ENCODE results near the gene SPTLC2. TPM values are rescaled to one million over a fixed set of nuclear protein-coding genes. Genes with fewer than 3 reads are reported as not detected.

SPTLC2 gene
- total and polyA plus RNA-seq, 5 donors from 2014 or later: 8.9 to 18.1 (median 10.1) TPM

DNA sequence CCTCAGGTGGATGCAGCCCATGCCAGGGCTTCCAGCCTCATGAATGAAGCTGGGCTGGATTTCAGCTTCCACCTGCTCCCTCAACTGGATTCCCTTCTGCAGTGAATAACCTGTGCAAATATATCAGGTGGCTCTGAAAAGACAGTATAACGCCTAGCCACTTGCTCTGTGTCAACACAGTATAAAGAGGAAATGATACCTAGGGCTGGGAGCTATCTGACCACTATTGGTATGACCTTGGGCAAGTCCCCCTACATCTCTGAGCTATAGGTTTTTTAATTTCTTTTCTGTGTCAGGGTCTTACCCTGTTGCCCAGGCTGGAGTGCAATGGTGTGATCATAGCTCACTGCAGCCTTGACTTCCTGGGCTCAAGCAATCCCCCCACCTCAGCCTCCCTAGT, 137.6 kb downstream of the SPTLC2 start:
- H3K27me3 Mint-ChIP-seq: no peaks in the 10 kb centered on the region
- no peak overlapping the region for H3K27ac Mint-ChIP-seq
- no peaks in the 10 kb centered on the region for H3K9me3 Mint-ChIP-seq
- Histone ChIP-seq H3K27ac (ENCODE audit: insufficient read depth, low read length, poor library complexity, severe bottlenecking) (no peak overlapping the region), H3K4me1 (ENCODE audit: control insufficient read depth, insufficient read depth, low read length, poor library complexity, severe bottlenecking) (no peaks in the 10 kb centered on the region), H3K9me3 (ENCODE audit: control insufficient read depth in 2 of 2, low read length in 2 of 2) (no peaks in the 10 kb centered on the region), H3K4me3 (ENCODE audit: low read depth, low read length) (no peak overlapping the region), H3K27me3 (ENCODE audit: control insufficient read depth, insufficient read depth, low read length) (no peaks in the 10 kb centered on the region), H3K36me3 (ENCODE audit: control insufficient read depth, insufficient read depth, low read length) (no peaks in the 10 kb centered on the region)
- DNase-seq (no peak), ATAC-seq (ENCODE audit: low read depth in 2 of 2) (peak in 1 of 2 donors; percentile 29)
- no peaks in the 10 kb centered on the region for H3K36me3 Mint-ChIP-seq
- no peak overlapping the region for H3K4me3 Mint-ChIP-seq
- no peaks in the 10 kb centered on the region for H3K4me1 Mint-ChIP-seq

GRCh38 chr14:77478029-77478428, 138.4 kb downstream of the SPTLC2 start:
- no peaks in the 10 kb centered on the region for H3K9me3 ChIP-seq (ENCODE audit: control insufficient read depth in 2 of 2, low read length in 2 of 2)
- H3K4me1 ChIP-seq (ENCODE audit: control insufficient read depth, insufficient read depth, low read length, poor library complexity, severe bottlenecking): no peaks in the 10 kb centered on the region
- H3K27ac Mint-ChIP-seq: no peak overlapping the region
- H3K4me3 Mint-ChIP-seq: no peak overlapping the region
- H3K27me3 Mint-ChIP-seq: no peaks in the 10 kb centered on the region
- no peaks in the 10 kb centered on the region for H3K36me3 ChIP-seq (ENCODE audit: control insufficient read depth, insufficient read depth, low read length)
- H3K27ac ChIP-seq (ENCODE audit: insufficient read depth, low read length, poor library complexity, severe bottlenecking): no peak overlapping the region
- H3K9me3 Mint-ChIP-seq: no peaks in the 10 kb centered on the region
- no peaks in the 10 kb centered on the region for H3K36me3 Mint-ChIP-seq
- DNase-seq (no peak), ATAC-seq (ENCODE audit: low read depth in 2 of 2) (no peak)
- no peaks in the 10 kb centered on the region for H3K4me1 Mint-ChIP-seq
- H3K4me3 ChIP-seq (ENCODE audit: low read depth, low read length): no peak overlapping the region
- H3K27me3 ChIP-seq (ENCODE audit: control insufficient read depth, insufficient read depth, low read length): no peaks in the 10 kb centered on the region

DNA sequence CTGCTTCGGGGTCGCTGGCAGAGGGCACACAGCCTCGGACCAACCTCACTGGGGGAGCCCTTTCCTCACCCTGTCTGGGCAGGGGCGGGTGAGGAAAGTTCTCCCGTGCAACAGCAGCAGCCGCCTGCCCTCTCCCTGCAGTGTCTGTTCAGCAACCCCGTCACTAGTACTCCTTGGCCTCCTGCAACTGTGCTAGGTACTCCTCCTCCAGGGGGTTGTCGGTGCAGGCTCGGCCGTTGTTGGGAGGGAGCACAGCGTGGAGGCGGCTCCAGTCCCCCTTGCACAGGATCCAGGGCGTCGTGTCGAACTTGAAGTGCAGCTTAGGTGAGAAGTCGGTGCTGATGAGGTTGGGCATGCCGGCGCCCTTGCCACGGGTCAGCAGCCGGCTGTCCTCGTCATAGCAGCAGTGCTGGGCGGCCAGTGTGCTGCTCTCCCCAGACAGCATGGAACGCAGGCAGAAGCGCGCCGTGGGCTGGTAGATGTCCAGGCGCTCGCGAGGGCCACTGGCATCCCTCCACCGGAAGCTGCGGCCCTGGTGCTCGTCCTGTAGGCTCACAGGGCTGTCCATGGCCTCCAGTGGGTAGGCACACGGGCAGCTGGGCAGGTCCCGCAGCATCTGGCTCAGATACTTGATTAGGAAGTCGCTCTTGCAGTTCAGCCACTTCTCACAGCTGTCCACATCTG, 140.9 kb downstream of the SPTLC2 start:
- Mint-ChIP-seq H3K4me1 (no peaks in the 10 kb centered on the region), H3K27me3 (no peaks in the 10 kb centered on the region), H3K27ac (no peak overlapping the region), H3K4me3 (no peak overlapping the region), H3K36me3 (no peaks in the 10 kb centered on the region), H3K9me3 (no peaks in the 10 kb centered on the region)
- H3K27me3 ChIP-seq (ENCODE audit: control insufficient read depth, insufficient read depth, low read length): no peaks in the 10 kb centered on the region
- ATAC-seq (ENCODE audit: low read depth in 2 of 2) (no peak), DNase-seq (no peak)
- no peaks in the 10 kb centered on the region for H3K4me1 ChIP-seq (ENCODE audit: control insufficient read depth, insufficient read depth, low read length, poor library complexity, severe bottlenecking)
- no peaks in the 10 kb centered on the region for H3K9me3 ChIP-seq (ENCODE audit: control insufficient read depth in 2 of 2, low read length in 2 of 2)
- no peak overlapping the region for H3K4me3 ChIP-seq (ENCODE audit: low read depth, low read length)
- H3K36me3 ChIP-seq (ENCODE audit: control insufficient read depth, insufficient read depth, low read length): no peaks in the 10 kb centered on the region
- H3K27ac ChIP-seq (ENCODE audit: insufficient read depth, low read length, poor library complexity, severe bottlenecking): no peak overlapping the region

- peaks cover 2% of the 10 kb centered on the region for H3K36me3 Mint-ChIP-seq
- Histone ChIP-seq H3K36me3 (ENCODE audit: control insufficient read depth, insufficient read depth, low read length) (peaks cover 2% of the 10 kb centered on the region), H3K27ac (ENCODE audit: insufficient read depth, low read length, poor library complexity, severe bottlenecking) (no peak overlapping the region), H3K27me3 (ENCODE audit: control insufficient read depth, insufficient read depth, low read length) (no peaks in the 10 kb centered on the region), H3K4me1 (ENCODE audit: control insufficient read depth, insufficient read depth, low read length, poor library complexity, severe bottlenecking) (no peaks in the 10 kb centered on the region), H3K4me3 (ENCODE audit: low read depth, low read length) (no peak overlapping the region), H3K9me3 (ENCODE audit: control insufficient read depth in 2 of 2, low read length in 2 of 2) (no peaks in the 10 kb centered on the region)
- H3K4me1 Mint-ChIP-seq: no peaks in the 10 kb centered on the region
- ATAC-seq (ENCODE audit: low read depth in 2 of 2) (no peak), DNase-seq (no peak)
- no peaks in the 10 kb centered on the region for H3K27me3 Mint-ChIP-seq
- no peaks in the 10 kb centered on the region for H3K9me3 Mint-ChIP-seq
- no peak overlapping the region for H3K27ac Mint-ChIP-seq
- no peak overlapping the region for H3K4me3 Mint-ChIP-seq
These were observed 141.8 kb downstream of the SPTLC2 start for GRCh38 chr14:77474479-77475177.

DNA sequence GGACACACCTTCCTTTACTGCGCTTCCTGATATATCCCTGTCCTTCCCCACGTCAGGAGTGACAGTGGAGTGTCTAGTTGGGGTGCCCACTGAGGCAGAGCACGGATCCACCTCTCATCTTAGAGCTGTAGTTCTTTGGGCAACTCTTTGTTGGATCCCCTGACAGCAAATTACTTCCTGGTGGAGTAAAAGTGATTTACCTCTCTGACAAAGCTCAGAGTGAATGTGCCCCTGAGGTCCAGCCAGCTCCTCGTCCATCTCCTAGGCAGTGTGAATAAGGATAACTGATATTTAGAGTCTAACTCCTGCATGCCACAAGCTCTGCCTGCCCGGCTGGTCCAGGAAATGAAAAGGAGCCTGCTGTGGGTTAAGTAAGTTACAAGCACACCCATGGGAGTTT, 142.5 kb downstream of the SPTLC2 start:
- Histone ChIP-seq H3K27me3 (ENCODE audit: control insufficient read depth, insufficient read depth, low read length) (no peaks in the 10 kb centered on the region), H3K4me3 (ENCODE audit: low read depth, low read length) (no peak overlapping the region), H3K36me3 (ENCODE audit: control insufficient read depth, insufficient read depth, low read length) (peaks cover 9% of the 10 kb centered on the region), H3K27ac (ENCODE audit: insufficient read depth, low read length, poor library complexity, severe bottlenecking) (no peak overlapping the region), H3K9me3 (ENCODE audit: control insufficient read depth in 2 of 2, low read length in 2 of 2) (no peaks in the 10 kb centered on the region), H3K4me1 (ENCODE audit: control insufficient read depth, insufficient read depth, low read length, poor library complexity, severe bottlenecking) (no peaks in the 10 kb centered on the region)
- Mint-ChIP-seq H3K27me3 (no peaks in the 10 kb centered on the region), H3K4me1 (no peaks in the 10 kb centered on the region), H3K27ac (no peak overlapping the region), H3K4me3 (no peak overlapping the region), H3K9me3 (no peaks in the 10 kb centered on the region), H3K36me3 (peaks cover 9% of the 10 kb centered on the region)
- DNase-seq (no peak), ATAC-seq (ENCODE audit: low read depth in 2 of 2) (no peak)

- no peaks in the 10 kb centered on the region for H3K4me1 Mint-ChIP-seq
- peaks cover 25% of the 10 kb centered on the region for H3K36me3 Mint-ChIP-seq
- H3K4me3 Mint-ChIP-seq: no peak overlapping the region
- no peaks in the 10 kb centered on the region for H3K9me3 Mint-ChIP-seq
- Histone ChIP-seq H3K4me1 (ENCODE audit: control insufficient read depth, insufficient read depth, low read length, poor library complexity, severe bottlenecking) (no peaks in the 10 kb centered on the region), H3K27me3 (ENCODE audit: control insufficient read depth, insufficient read depth, low read length) (no peaks in the 10 kb centered on the region), H3K4me3 (ENCODE audit: low read depth, low read length) (no peak overlapping the region), H3K27ac (ENCODE audit: insufficient read depth, low read length, poor library complexity, severe bottlenecking) (no peak overlapping the region), H3K36me3 (ENCODE audit: control insufficient read depth, insufficient read depth, low read length) (peaks cover 44% of the 10 kb centered on the region), H3K9me3 (ENCODE audit: control insufficient read depth in 2 of 2, low read length in 2 of 2) (no peaks in the 10 kb centered on the region)
- no peak for DNase-seq
- H3K27ac Mint-ChIP-seq: no peak overlapping the region
- no peaks in the 10 kb centered on the region for H3K27me3 Mint-ChIP-seq
- ATAC-seq (ENCODE audit: low read depth in 2 of 2): no peak
These were observed 146.1 kb downstream of the SPTLC2 start for GRCh38 chr14:77470224-77470870.

DNA sequence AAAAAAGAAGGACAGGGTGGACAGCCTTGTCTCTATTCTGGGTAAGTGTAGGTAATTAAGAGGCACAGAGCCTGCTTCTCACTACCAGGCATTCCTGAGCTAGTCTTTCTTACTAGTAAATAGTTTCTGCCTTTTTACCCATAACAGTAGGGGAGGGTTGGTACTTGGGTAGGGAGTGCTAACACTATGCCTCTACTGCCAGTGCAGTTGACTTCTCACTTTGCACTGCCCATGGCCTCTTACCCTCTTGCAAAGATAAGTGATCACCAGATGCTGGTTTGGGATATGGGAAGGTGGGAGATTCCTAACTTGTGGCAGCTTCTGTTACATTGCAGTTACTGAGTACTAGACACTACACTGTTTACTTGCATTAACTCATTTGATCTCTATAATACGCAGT, 146.9 kb downstream of the SPTLC2 start:
- ATAC-seq (ENCODE audit: low read depth in 2 of 2): no peak
- no peak for DNase-seq
- Histone ChIP-seq H3K36me3 (ENCODE audit: control insufficient read depth, insufficient read depth, low read length) (peaks cover 52% of the 10 kb centered on the region), H3K4me3 (ENCODE audit: low read depth, low read length) (no peak overlapping the region), H3K27me3 (ENCODE audit: control insufficient read depth, insufficient read depth, low read length) (no peaks in the 10 kb centered on the region), H3K27ac (ENCODE audit: insufficient read depth, low read length, poor library complexity, severe bottlenecking) (no peak overlapping the region), H3K4me1 (ENCODE audit: control insufficient read depth, insufficient read depth, low read length, poor library complexity, severe bottlenecking) (no peaks in the 10 kb centered on the region), H3K9me3 (ENCODE audit: control insufficient read depth in 2 of 2, low read length in 2 of 2) (no peaks in the 10 kb centered on the region)
- H3K27me3 Mint-ChIP-seq: no peaks in the 10 kb centered on the region
- no peaks in the 10 kb centered on the region for H3K4me1 Mint-ChIP-seq
- no peak overlapping the region for H3K27ac Mint-ChIP-seq
- no peak overlapping the region for H3K4me3 Mint-ChIP-seq
- no peaks in the 10 kb centered on the region for H3K9me3 Mint-ChIP-seq
- peaks cover 33% of the 10 kb centered on the region for H3K36me3 Mint-ChIP-seq

Data from CD4-positive, CD25-positive, alpha-beta regulatory T cell (primary cell).